ENCODE measurements around the gene SNX22.

DNA sequence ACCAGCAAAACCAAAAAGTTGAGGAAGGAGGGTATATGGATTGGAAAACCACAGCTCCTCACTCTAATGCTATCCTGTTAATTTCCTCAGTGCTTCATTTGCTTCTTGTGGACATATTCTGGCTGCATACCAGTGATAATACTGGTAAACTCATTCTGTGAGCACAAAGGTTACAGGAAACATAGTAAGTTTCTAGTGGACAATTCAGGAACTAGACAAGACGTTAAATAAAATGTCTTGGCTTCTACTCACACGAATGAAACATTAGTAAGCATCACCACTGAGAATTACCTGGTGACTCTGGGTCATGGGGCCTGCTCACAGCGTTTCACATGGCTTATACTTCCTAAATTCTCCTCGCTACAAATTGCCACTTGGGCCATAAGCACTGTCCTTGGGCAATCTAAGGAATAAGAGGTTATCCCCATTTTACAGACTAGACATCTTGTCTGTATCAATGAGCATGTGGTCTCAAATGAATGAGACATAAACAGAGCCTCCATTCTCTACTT lies 31.4 kb downstream of the SNX22 start:
- no peak for TF ChIP-seq CTCF (optimal IDR thresholded peaks at IDR 0.05 in 1 of 3, IDR thresholded peaks at IDR 0.05 in 1 of 3, conservative IDR thresholded peaks at IDR 0.05 in 1 of 3; ENCODE audit: extremely low read depth in 1 of 3, insufficient read depth in 2 of 3, low read length in 3 of 3)
- no peak for TF ChIP-seq EZH2 (IDR thresholded peaks at IDR 0.05; ENCODE audit: low read length)
